ENCODE data around the gene REV3L.
A peak's percentile ranks its signal among the peaks of the same experiment; 100 is the strongest.

REV3L gene

GRCh38 chr6:111499269-111499793 is 16.3 kb upstream of the REV3L start:
- TF ChIP-seq POLR2AphosphoS5 (IDR thresholded peaks at IDR 0.05; ENCODE audit: low read depth, low read length) (no peak), TAF1 (IDR thresholded peaks at IDR 0.05; ENCODE audit: low read depth, low read length) (no peak), PAX5 (IDR thresholded peaks at IDR 0.05; ENCODE audit: insufficient read depth, low read length, severe bottlenecking) (no peak), POLR2A (IDR thresholded peaks at IDR 0.05; ENCODE audit: low read depth, low read length) (no peak), POU2F2 (IDR thresholded peaks at IDR 0.05; ENCODE audit: low read depth, low read length) (no peak), SPI1 (IDR thresholded peaks at IDR 0.05; ENCODE audit: low read depth, low read length) (no peak)
- no peak for DNase-seq (ENCODE audit: insufficient read length, low spot score)
- FAIRE-seq, result no peak

GRCh38 chr6:111494951-111495635 is 12.1 kb upstream of the REV3L start:
- TF ChIP-seq POU2F2 (IDR thresholded peaks at IDR 0.05; ENCODE audit: low read depth, low read length) (no peak), SPI1 (IDR thresholded peaks at IDR 0.05; ENCODE audit: low read depth, low read length) (no peak), PAX5 (IDR thresholded peaks at IDR 0.05; ENCODE audit: insufficient read depth, low read length, severe bottlenecking) (no peak), POLR2AphosphoS5 (IDR thresholded peaks at IDR 0.05; ENCODE audit: low read depth, low read length) (no peak), TAF1 (IDR thresholded peaks at IDR 0.05; ENCODE audit: low read depth, low read length) (no peak), POLR2A (IDR thresholded peaks at IDR 0.05; ENCODE audit: low read depth, low read length) (no peak)
- FAIRE-seq, result no peak
- no peak for DNase-seq (ENCODE audit: insufficient read length, low spot score)

- no peak for DNase-seq (ENCODE audit: insufficient read length, low spot score)
- no peak for FAIRE-seq
- TF ChIP-seq TAF1 (IDR thresholded peaks at IDR 0.05; ENCODE audit: low read depth, low read length) (no peak), SPI1 (IDR thresholded peaks at IDR 0.05; ENCODE audit: low read depth, low read length) (no peak)
Measured at GRCh38 chr6:111492499-111492898, 9.5 kb upstream of the REV3L start.

GRCh38 chr6:111490067-111490466 is 7.0 kb upstream of the REV3L start:
- FAIRE-seq (no peak), DNase-seq (ENCODE audit: insufficient read length, low spot score) (no peak)
- TF ChIP-seq POLR2AphosphoS5 (IDR thresholded peaks at IDR 0.05; ENCODE audit: low read depth, low read length) (no peak), POLR2A (IDR thresholded peaks at IDR 0.05; ENCODE audit: low read depth, low read length) (no peak), TAF1 (IDR thresholded peaks at IDR 0.05; ENCODE audit: low read depth, low read length) (no peak), POU2F2 (IDR thresholded peaks at IDR 0.05; ENCODE audit: low read depth, low read length) (no peak), SPI1 (IDR thresholded peaks at IDR 0.05; ENCODE audit: low read depth, low read length) (no peak), PAX5 (IDR thresholded peaks at IDR 0.05; ENCODE audit: insufficient read depth, low read length, severe bottlenecking) (no peak)

- TF ChIP-seq SPI1 (IDR thresholded peaks at IDR 0.05; ENCODE audit: low read depth, low read length) (no peak), TAF1 (IDR thresholded peaks at IDR 0.05; ENCODE audit: low read depth, low read length) (no peak), POLR2AphosphoS5 (IDR thresholded peaks at IDR 0.05; ENCODE audit: low read depth, low read length) (no peak), POU2F2 (IDR thresholded peaks at IDR 0.05; ENCODE audit: low read depth, low read length) (no peak), PAX5 (IDR thresholded peaks at IDR 0.05; ENCODE audit: insufficient read depth, low read length, severe bottlenecking) (no peak)
- DNase-seq (ENCODE audit: insufficient read length, low spot score), result no peak
- peak; percentile 92 for FAIRE-seq
Measured at GRCh38 chr6:111487661-111488060, 4.6 kb upstream of the REV3L start.

GRCh38 chr6:111486921-111487320 is 3.9 kb upstream of the REV3L start:
- FAIRE-seq (peak; percentile 69), DNase-seq (ENCODE audit: insufficient read length, low spot score) (no peak)
- TF ChIP-seq POLR2AphosphoS5 (IDR thresholded peaks at IDR 0.05; ENCODE audit: low read depth, low read length) (no peak), SPI1 (IDR thresholded peaks at IDR 0.05; ENCODE audit: low read depth, low read length) (no peak), PAX5 (IDR thresholded peaks at IDR 0.05; ENCODE audit: insufficient read depth, low read length, severe bottlenecking) (no peak), POU2F2 (IDR thresholded peaks at IDR 0.05; ENCODE audit: low read depth, low read length) (no peak), POLR2A (IDR thresholded peaks at IDR 0.05; ENCODE audit: low read depth, low read length) (no peak), TAF1 (IDR thresholded peaks at IDR 0.05; ENCODE audit: low read depth, low read length) (no peak)

- TF ChIP-seq TAF1 (IDR thresholded peaks at IDR 0.05; ENCODE audit: low read depth, low read length) (no peak), PAX5 (IDR thresholded peaks at IDR 0.05; ENCODE audit: insufficient read depth, low read length, severe bottlenecking) (no peak), POU2F2 (IDR thresholded peaks at IDR 0.05; ENCODE audit: low read depth, low read length) (no peak), POLR2A (IDR thresholded peaks at IDR 0.05; ENCODE audit: low read depth, low read length) (no peak), SPI1 (IDR thresholded peaks at IDR 0.05; ENCODE audit: low read depth, low read length) (no peak), POLR2AphosphoS5 (IDR thresholded peaks at IDR 0.05; ENCODE audit: low read depth, low read length) (no peak)
- DNase-seq (ENCODE audit: insufficient read length, low spot score) (no peak), FAIRE-seq (no peak)
Measured at GRCh38 chr6:111486475-111486874, 3.5 kb upstream of the REV3L start.

GRCh38 chr6:111485342-111485741 is 2.3 kb upstream of the REV3L start:
- TF ChIP-seq TAF1 (IDR thresholded peaks at IDR 0.05; ENCODE audit: low read depth, low read length), result no peak
- TF ChIP-seq POU2F2 (IDR thresholded peaks at IDR 0.05; ENCODE audit: low read depth, low read length), result no peak
- TF ChIP-seq POLR2A (IDR thresholded peaks at IDR 0.05; ENCODE audit: low read depth, low read length), result no peak
- TF ChIP-seq PAX5 (IDR thresholded peaks at IDR 0.05; ENCODE audit: insufficient read depth, low read length, severe bottlenecking), result no peak
- TF ChIP-seq SPI1 (IDR thresholded peaks at IDR 0.05; ENCODE audit: low read depth, low read length), result no peak
- TF ChIP-seq POLR2AphosphoS5 (IDR thresholded peaks at IDR 0.05; ENCODE audit: low read depth, low read length), result no peak
- no peak for FAIRE-seq
- DNase-seq (ENCODE audit: insufficient read length, low spot score), result no peak

GRCh38 chr6:111484633-111484930 is 1.6 kb upstream of the REV3L start:
- no peak for TF ChIP-seq POLR2AphosphoS5 (IDR thresholded peaks at IDR 0.05; ENCODE audit: low read depth, low read length)
- no peak for TF ChIP-seq POLR2A (IDR thresholded peaks at IDR 0.05; ENCODE audit: low read depth, low read length)
- TF ChIP-seq TAF1 (IDR thresholded peaks at IDR 0.05; ENCODE audit: low read depth, low read length), result no peak
- TF ChIP-seq POU2F2 (IDR thresholded peaks at IDR 0.05; ENCODE audit: low read depth, low read length), result no peak
- no peak for TF ChIP-seq PAX5 (IDR thresholded peaks at IDR 0.05; ENCODE audit: insufficient read depth, low read length, severe bottlenecking)
- TF ChIP-seq SPI1 (IDR thresholded peaks at IDR 0.05; ENCODE audit: low read depth, low read length), result no peak
- FAIRE-seq (peak; percentile 59), DNase-seq (ENCODE audit: insufficient read length, low spot score) (no peak)
